MCF 10A (cell line): ENCODE data around the gene OPN1MW3. TPM values are rescaled to one million over a fixed set of nuclear protein-coding genes. Genes with fewer than 3 reads are reported as not detected.
"Not testable (repeated sequence)": the region's sequence is repeated elsewhere in the genome, so short reads cannot be mapped to it uniquely, and the experiment has no call there.

Experiments
- Bru-seq: library from RNA; stranded (reverse); fragments of 400-500 nt; gene quantifications from one replicate; lab custom pipeline; 2021; lab: Mats Ljungman, UMichigan
- BruChase-seq, 2 experiments: library from RNA; stranded (reverse); fragments of 400-500 nt; gene quantifications; one replicate each; lab custom pipeline; 2021; lab: Mats Ljungman, UMichigan
- BruUV-seq: library from RNA; stranded (reverse); fragments of 400-500 nt; replicated peaks from 2 replicates; lab custom pipeline; 2021; lab: Mats Ljungman, UMichigan
- CTCF ChIA-PET: fragments of 300-600 bp; sonication (Branson Sonifier 250); formaldehyde crosslinking; extraction: SDS; loops from one replicate; lab custom pipeline; 2021; ENCODE audit warnings: antibody characterized with exemption, inconsistent platforms; lab: Yijun Ruan, JAX
- POLR2A ChIA-PET: fragments of 300-600, 350-650 bp; sonication (Branson Sonifier 250); formaldehyde crosslinking; extraction: SDS; loops from one replicate; lab custom pipeline; 2020; ENCODE audit warnings: antibody characterized with exemption, inconsistent platforms; lab: Yijun Ruan, JAX
- DNase-seq: peaks from one replicate; pipeline ENCODE4 v3.0.0-alpha.2; 2018; ENCODE audit not compliant: unreplicated experiment
- H3K27ac Mint-ChIP-seq: one replicate; pipeline ENCODE4 v1.8.0; 2022; ENCODE audit warnings: mild to moderate bottlenecking, low read depth, mixed read lengths; ENCODE audit not compliant: unreplicated experiment
- H3K27me3 Mint-ChIP-seq: one replicate; pipeline ENCODE4 v1.8.0; 2022; ENCODE audit warnings: mixed read lengths; ENCODE audit not compliant: insufficient read depth, unreplicated experiment
- H3K36me3 Mint-ChIP-seq: one replicate; pipeline ENCODE4 v1.8.0; 2022; ENCODE audit warnings: mild to moderate bottlenecking, moderate library complexity, mixed read lengths; ENCODE audit not compliant: insufficient read depth, unreplicated experiment
- H3K4me1 Mint-ChIP-seq: one replicate; pipeline ENCODE4 v1.8.0; 2022; ENCODE audit warnings: mixed read lengths; ENCODE audit not compliant: insufficient read depth, unreplicated experiment
- H3K4me3 Mint-ChIP-seq: one replicate; pipeline ENCODE4 v1.8.0; 2022; ENCODE audit warnings: mild to moderate bottlenecking, moderate library complexity, mixed read lengths; ENCODE audit not compliant: unreplicated experiment
- H3K9me3 Mint-ChIP-seq: one replicate; pipeline ENCODE4 v1.8.0; 2022; ENCODE audit warnings: mixed read lengths; ENCODE audit not compliant: unreplicated experiment
- intact Hi-C: fragments of 100-400 bp; cut with micrococcal nuclease; formaldehyde crosslinking; loops from 2 replicates; pipeline ENCODE4 v1.14.1; 2022
- long read RNA-seq: library from polyadenylated mRNA; stranded (forward); transcript quantifications from one replicate; pipeline ENCODE4 v2.0.0, GENCODE V29; 2022
- total RNA-seq: library from RNA; stranded (reverse); gene quantifications from 2 replicates; pipeline ENCODE4 v1.2.3, GENCODE V29; 2022

Gene OPN1MW3
- total RNA-seq (not detected in 2 replicates), Bru-seq, nascent RNA (not detected), BruChase-seq, experiment 1, labeled RNA remaining after a 6-hour chase (not detected), BruChase-seq, experiment 2, labeled RNA remaining after a 2-hour chase (not detected)
- long read RNA-seq: 0 reads

- H3K9me3 Mint-ChIP-seq, H3K4me1 Mint-ChIP-seq, H3K27me3 Mint-ChIP-seq, POLR2A ChIA-PET, H3K36me3 Mint-ChIP-seq, H3K27ac Mint-ChIP-seq, intact Hi-C loops, BruUV-seq, H3K4me3 Mint-ChIP-seq, DNase-seq, CTCF ChIA-PET: not testable (repeated sequence)
These were observed at the start of gene OPN1MW3 for GRCh38 chrX:154257282-154257681. Gene OPN1MW3, plus strand, starts transcription at chrX:154257582. Its CDS starts 38 bp downstream, at chrX:154257620.

GRCh38 chrX:154209670-154210418 is 47.5 kb upstream of the OPN1MW3 start:
- H3K4me1 Mint-ChIP-seq, POLR2A ChIA-PET, H3K27me3 Mint-ChIP-seq, H3K9me3 Mint-ChIP-seq, CTCF ChIA-PET, H3K4me3 Mint-ChIP-seq, intact Hi-C loops, DNase-seq, BruUV-seq, H3K36me3 Mint-ChIP-seq, H3K27ac Mint-ChIP-seq: not testable (repeated sequence)

DNA sequence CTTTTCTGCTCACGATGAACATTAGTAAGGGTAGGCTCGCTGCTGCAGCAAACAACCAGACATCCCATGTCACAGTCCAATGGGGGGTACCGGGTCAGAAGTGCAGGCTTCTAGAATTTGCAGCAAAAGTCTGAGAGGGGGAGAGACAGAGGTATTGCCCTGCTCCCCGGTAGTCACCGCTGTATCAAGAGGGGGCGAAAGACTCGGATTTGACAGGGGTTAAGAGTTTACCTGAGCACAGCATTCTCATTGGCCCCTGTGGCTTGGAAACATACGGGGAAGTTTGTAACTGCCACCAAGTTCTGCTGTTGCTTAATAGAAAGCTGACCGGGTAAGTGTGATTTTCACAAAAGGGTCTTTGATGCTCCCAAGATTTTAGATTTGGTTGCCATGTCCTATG is 46.3 kb upstream of the OPN1MW3 start:
- H3K36me3 Mint-ChIP-seq, H3K27me3 Mint-ChIP-seq, POLR2A ChIA-PET, H3K9me3 Mint-ChIP-seq, CTCF ChIA-PET, DNase-seq, H3K4me3 Mint-ChIP-seq, H3K27ac Mint-ChIP-seq, H3K4me1 Mint-ChIP-seq, BruUV-seq, intact Hi-C loops: not testable (repeated sequence)

DNA sequence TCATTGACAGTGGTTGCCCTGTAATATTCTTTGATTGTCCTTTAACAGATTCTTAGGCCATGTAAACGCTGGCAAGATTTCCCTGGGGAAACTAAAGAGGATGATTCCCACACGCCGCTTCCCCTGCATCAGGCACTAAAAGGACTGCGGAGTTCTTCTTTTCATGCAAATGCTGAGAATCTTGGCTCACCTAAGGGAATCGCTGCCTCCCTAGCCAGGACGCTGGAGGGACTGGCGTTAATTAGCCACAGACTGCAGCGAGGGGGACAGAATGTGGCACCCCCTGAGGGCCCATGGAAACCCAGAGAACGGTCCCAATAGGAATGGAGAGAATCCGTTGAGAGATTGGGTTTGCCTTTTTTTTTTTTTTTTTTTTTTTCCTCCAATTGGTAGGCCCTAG is 45.9 kb upstream of the OPN1MW3 start:
- H3K27ac Mint-ChIP-seq, CTCF ChIA-PET, intact Hi-C loops, H3K4me3 Mint-ChIP-seq, DNase-seq, H3K4me1 Mint-ChIP-seq, BruUV-seq, POLR2A ChIA-PET, H3K36me3 Mint-ChIP-seq, H3K27me3 Mint-ChIP-seq, H3K9me3 Mint-ChIP-seq: not testable (repeated sequence)

DNA sequence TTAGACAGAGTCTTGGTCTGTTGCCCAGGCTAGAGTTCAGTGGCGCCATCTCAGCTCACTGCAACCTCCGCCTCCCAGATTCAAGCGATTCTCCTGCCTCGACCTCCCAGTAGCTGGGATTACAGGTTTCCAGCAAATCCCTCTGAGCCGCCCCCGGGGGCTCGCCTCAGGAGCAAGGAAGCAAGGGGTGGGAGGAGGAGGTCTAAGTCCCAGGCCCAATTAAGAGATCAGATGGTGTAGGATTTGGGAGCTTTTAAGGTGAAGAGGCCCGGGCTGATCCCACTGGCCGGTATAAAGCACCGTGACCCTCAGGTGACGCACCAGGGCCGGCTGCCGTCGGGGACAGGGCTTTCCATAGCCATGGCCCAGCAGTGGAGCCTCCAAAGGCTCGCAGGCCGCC is 37.9 kb upstream of the OPN1MW3 start, which contains the start of gene OPN1MW2:
TSS of gene OPN1MW2 (plus strand) at position 301 of the 400 bp plus-strand sequence. CDS start at position 361, 60 bp downstream.
- CTCF ChIA-PET, H3K4me3 Mint-ChIP-seq, BruUV-seq: not testable (repeated sequence)

GRCh38 chrX:154225292-154225691 is 32.1 kb upstream of the OPN1MW3 start:
- not testable (repeated sequence) for H3K27me3 Mint-ChIP-seq

More for the DNA sequence above, 37.9 kb upstream of the OPN1MW3 start, which contains the start of gene OPN1MW2:
- H3K27ac Mint-ChIP-seq, intact Hi-C loops, H3K4me1 Mint-ChIP-seq, H3K9me3 Mint-ChIP-seq, H3K36me3 Mint-ChIP-seq, H3K27me3 Mint-ChIP-seq, DNase-seq, POLR2A ChIA-PET: not testable (repeated sequence)

GRCh38 chrX:154226706-154227105 is 30.7 kb upstream of the OPN1MW3 start:
- DNase-seq, CTCF ChIA-PET, H3K36me3 Mint-ChIP-seq, intact Hi-C loops, H3K27ac Mint-ChIP-seq, POLR2A ChIA-PET, H3K4me3 Mint-ChIP-seq, H3K4me1 Mint-ChIP-seq, H3K27me3 Mint-ChIP-seq, BruUV-seq, H3K9me3 Mint-ChIP-seq: not testable (repeated sequence)

More at GRCh38 chrX:154225292-154225691, 32.1 kb upstream of the OPN1MW3 start:
- BruUV-seq, CTCF ChIA-PET, H3K4me1 Mint-ChIP-seq, H3K9me3 Mint-ChIP-seq, H3K27ac Mint-ChIP-seq, H3K4me3 Mint-ChIP-seq, POLR2A ChIA-PET, DNase-seq, intact Hi-C loops, H3K36me3 Mint-ChIP-seq: not testable (repeated sequence)

DNA sequence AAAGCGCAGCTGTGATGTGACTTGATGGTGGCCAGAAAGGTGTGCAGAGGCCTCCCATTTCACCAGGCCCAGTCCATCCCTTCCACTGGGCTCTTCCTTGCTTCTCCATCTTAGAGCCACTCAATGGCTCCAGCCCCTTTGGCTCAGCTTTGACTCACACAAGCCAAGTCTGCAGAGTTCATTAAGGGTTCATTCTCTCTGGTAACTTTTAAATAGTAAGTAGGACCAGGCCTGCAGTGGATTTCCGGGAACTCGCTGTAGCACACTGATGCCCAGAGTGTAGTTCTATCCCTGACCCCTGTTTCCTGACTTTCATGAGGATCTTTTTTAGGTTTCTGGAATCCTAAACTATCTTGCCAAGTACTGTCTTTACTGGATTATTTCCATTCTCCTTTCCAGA is 25.9 kb upstream of the OPN1MW3 start:
- DNase-seq, H3K36me3 Mint-ChIP-seq, CTCF ChIA-PET, H3K27me3 Mint-ChIP-seq, H3K4me3 Mint-ChIP-seq, H3K4me1 Mint-ChIP-seq, H3K9me3 Mint-ChIP-seq, BruUV-seq, H3K27ac Mint-ChIP-seq, intact Hi-C loops, POLR2A ChIA-PET: not testable (repeated sequence)

- BruUV-seq, H3K36me3 Mint-ChIP-seq, POLR2A ChIA-PET, H3K27ac Mint-ChIP-seq, H3K4me3 Mint-ChIP-seq, H3K27me3 Mint-ChIP-seq, CTCF ChIA-PET, intact Hi-C loops, DNase-seq, H3K4me1 Mint-ChIP-seq, H3K9me3 Mint-ChIP-seq: not testable (repeated sequence)
These were observed 23.8 kb upstream of the OPN1MW3 start for GRCh38 chrX:154233620-154234019.
